H1 (cell line): ENCODE data around the gene CHPT1. TPM values are rescaled to one million over a fixed set of nuclear protein-coding genes. Genes with fewer than 3 reads are reported as not detected.

Source experiments
- CTCF ChIA-PET: fragments of 300-600 bp; sonication (Branson Sonifier 250); formaldehyde crosslinking; loops from one replicate; lab custom pipeline; 2021; ENCODE audit not compliant: partially characterized antibody; lab: Charles Lee
- POLR2A ChIA-PET: fragments of 300-600 bp; sonication (Branson Sonifier 250); formaldehyde crosslinking; loops from one replicate; lab custom pipeline; 2021; ENCODE audit warnings: inconsistent platforms; ENCODE audit not compliant: partially characterized antibody; lab: Charles Lee
- DNase-seq, 2 experiments: peaks; one replicate each; pipeline versions ENCODE4 v3.0.0 to v3.0.0-alpha.2; 2010 to 2022; ENCODE audit warnings: low spot score in 2 of 2, low read depth in 1 of 2, mixed read lengths in 1 of 2
- FAIRE-seq: peaks from 2 replicates; lab custom pipeline; 2011; peaks lifted over from hg19 to GRCh38; lab: Jason Lieb, UNC
- H2AFZ ChIP-seq: 2 replicates; pipeline ENCODE4 v1.8.1; 2012; ENCODE audit warnings: low read length, inconsistent platforms
- H2AK5ac ChIP-seq: 2 replicates; pipeline ENCODE4 v1.6.1; 2013; ENCODE audit warnings: low read depth, low read length
- H2BK120ac ChIP-seq: replicated peaks from 2 replicates; pipeline ENCODE3; 2013; ENCODE audit warnings: low read depth, low read length, inconsistent platforms
- H2BK12ac ChIP-seq: 2 replicates; pipeline ENCODE4 v1.6.1; 2013; ENCODE audit warnings: low read depth, low read length
- H2BK15ac ChIP-seq: 2 replicates; pipeline ENCODE4 v1.6.1; 2013; ENCODE audit warnings: low read length
- H2BK20ac ChIP-seq: 2 replicates; pipeline ENCODE4 v1.6.1; 2013; ENCODE audit warnings: low read length
- H2BK5ac ChIP-seq: 2 replicates; pipeline ENCODE4 v1.6.1; 2013; ENCODE audit warnings: low read depth, low read length
- H3K14ac ChIP-seq: 2 replicates; pipeline ENCODE4 v1.6.1; 2013; ENCODE audit warnings: inconsistent platforms; ENCODE audit not compliant: insufficient read length
- H3K18ac ChIP-seq: 2 replicates; pipeline ENCODE4 v1.6.1; 2013; ENCODE audit warnings: low read length; ENCODE audit errors: extremely low read depth
- H3K23ac ChIP-seq: 2 replicates; pipeline ENCODE4 v1.6.1; 2013; ENCODE audit warnings: inconsistent platforms; ENCODE audit not compliant: insufficient read length
- H3K23me2 ChIP-seq: 2 replicates; pipeline ENCODE4 v1.6.1; 2013; ENCODE audit warnings: low read depth, low read length
- H3K27ac ChIP-seq: 2 replicates; pipeline ENCODE4 v1.6.1; 2011; ENCODE audit warnings: low read depth, low read length, inconsistent platforms
- H3K27me3 ChIP-seq, 4 experiments: replicated peaks in 1 of 4; 1 replicate in 1 of 4; 2 replicates in 3 of 4; pipeline versions ENCODE4 v1.6.1 to v1.8.1; 2011 to 2013; ENCODE audit warnings: low read length in 3 of 4, mild to moderate bottlenecking in 3 of 4, inconsistent platforms in 2 of 4, mixed read lengths in 2 of 4, moderate library complexity in 1 of 4; ENCODE audit not compliant: control insufficient read depth in 3 of 4, insufficient read depth in 3 of 4; ENCODE audit errors: extremely low read depth in 1 of 4
- H3K36me3 ChIP-seq, 4 experiments: 2 replicates each; pipeline versions ENCODE4 v1.6.1 to v1.8.1; 2011 to 2013; ENCODE audit warnings: mild to moderate bottlenecking in 4 of 4, low read length in 3 of 4, moderate library complexity in 2 of 4, control low read depth in 1 of 4, inconsistent platforms in 1 of 4; ENCODE audit not compliant: insufficient read depth in 4 of 4, control insufficient read depth in 2 of 4
- H3K4ac ChIP-seq: replicated peaks from 2 replicates; pipeline ENCODE3; 2013; ENCODE audit warnings: low read length, low read depth, mixed read lengths, inconsistent platforms; ENCODE audit not compliant: insufficient read length
- H3K4me1 ChIP-seq, 4 experiments: replicated peaks in 1 of 4; 1 replicate in 1 of 4; 2 replicates in 3 of 4; pipeline versions ENCODE4 v1.6.1 to v1.8.1; 2011 to 2013; ENCODE audit warnings: low read length in 3 of 4, inconsistent platforms in 2 of 4, mixed read lengths in 1 of 4; ENCODE audit not compliant: insufficient read depth in 4 of 4, control insufficient read depth in 3 of 4
- H3K4me2 ChIP-seq, 2 experiments: 2 replicates each; pipeline versions ENCODE4 v1.6.1 to v1.8.1; 2011 to 2013; ENCODE audit warnings: low read depth in 2 of 2, low read length in 2 of 2, control low read depth in 1 of 2, inconsistent platforms in 1 of 2, mild to moderate bottlenecking in 1 of 2; ENCODE audit not compliant: insufficient read depth in 1 of 2
- H3K4me3 ChIP-seq, 4 experiments: fragments of 200-600, 300-600 bp in 1 of 4; sonication (generic), shearing (Covaris generic), sonication (Bioruptor Twin) in 1 of 4; 2 replicates each; pipeline versions ENCODE4 v1.5.1 to v1.8.1; 2011 to 2016; ENCODE audit warnings: low read length in 4 of 4, low read depth in 3 of 4, control low read depth in 2 of 4, inconsistent platforms in 2 of 4, mild to moderate bottlenecking in 2 of 4, mixed read lengths in 1 of 4, moderate library complexity in 1 of 4; ENCODE audit not compliant: insufficient read depth in 2 of 4; ENCODE audit errors: extremely low read depth in 1 of 4
- H3K56ac ChIP-seq: replicated peaks from 2 replicates; pipeline ENCODE3; 2013; ENCODE audit warnings: low read depth, mild to moderate bottlenecking, mixed read lengths, low read length, inconsistent platforms; ENCODE audit not compliant: insufficient read length
- H3K79me1 ChIP-seq: 2 replicates; pipeline ENCODE4 v1.6.1; 2013; ENCODE audit warnings: low read depth, low read length, control low read depth
- H3K79me2 ChIP-seq, 2 experiments: 2 replicates each; pipeline versions ENCODE4 v1.6.1 to v1.8.1; 2012 to 2013; ENCODE audit warnings: low read length in 2 of 2, mild to moderate bottlenecking in 2 of 2, inconsistent platforms in 1 of 2; ENCODE audit not compliant: insufficient read depth in 2 of 2, control insufficient read depth in 1 of 2
- H3K9ac ChIP-seq, 4 experiments: replicated peaks in 1 of 4; 1 replicate in 1 of 4; 2 replicates in 3 of 4; pipeline versions ENCODE4 v1.6.1 to v1.8.1; 2011 to 2013; ENCODE audit warnings: low read depth in 3 of 4, low read length in 3 of 4, control low read depth in 2 of 4, mild to moderate bottlenecking in 2 of 4, moderate library complexity in 2 of 4, inconsistent platforms in 1 of 4; ENCODE audit errors: extremely low read depth in 1 of 4
- H3K9me3 ChIP-seq, 2 experiments: 2 replicates each; pipeline versions ENCODE4 v1.6.1 to v1.8.1; 2012 to 2013; ENCODE audit warnings: mild to moderate bottlenecking in 2 of 2, moderate library complexity in 2 of 2, control low read depth in 1 of 2, inconsistent platforms in 1 of 2, low read depth in 1 of 2, low read length in 1 of 2, mixed read lengths in 1 of 2; ENCODE audit not compliant: insufficient read depth in 2 of 2
- H4K20me1 ChIP-seq, 2 experiments: replicated peaks in 1 of 2; 2 replicates each; pipeline versions ENCODE3 to v1.8.1; 2011 to 2013; ENCODE audit warnings: inconsistent platforms in 2 of 2, low read length in 2 of 2, mild to moderate bottlenecking in 1 of 2; ENCODE audit not compliant: insufficient read depth in 2 of 2, control insufficient read depth in 1 of 2
- H4K5ac ChIP-seq: 2 replicates; pipeline ENCODE4 v1.6.1; 2013; ENCODE audit warnings: low read length, low read depth, mixed read lengths, inconsistent platforms; ENCODE audit not compliant: insufficient read length
- H4K8ac ChIP-seq: 2 replicates; pipeline ENCODE4 v1.8.0; 2013; ENCODE audit warnings: mild to moderate bottlenecking, moderate library complexity, low read length, inconsistent platforms; ENCODE audit not compliant: insufficient read depth; ENCODE audit errors: extremely low read depth
- H4K91ac ChIP-seq: replicated peaks from 2 replicates; pipeline ENCODE3; 2013; ENCODE audit warnings: low read length, mixed read lengths, inconsistent platforms; ENCODE audit not compliant: insufficient read length
- EGR1 ChIP-seq: IDR thresholded peaks from 2 replicates; pipeline ENCODE4 v1.6.1; 2011; ENCODE audit warnings: low read depth, low read length, borderline replicate concordance
- WGBS, 2 experiments: shearing (Covaris generic) in 1 of 2; methylation state at CpG; one replicate each; pipeline versions ENCODE4 v1.1.6 to v1.1.7; 2013 to 2015; ENCODE audit warnings: low lambda C conversion rate in 2 of 2, mixed read lengths in 2 of 2, inconsistent platforms in 1 of 2, low coverage in 1 of 2, missing lambda C conversion rate in 1 of 2; ENCODE audit not compliant: insufficient replicate concordance in 2 of 2, insufficient coverage in 1 of 2, insufficient read length in 1 of 2; ENCODE audit errors: extremely low coverage in 1 of 2, missing lambda C conversion rate in 1 of 2; 5-methylcytosine and 5-hydroxymethylcytosine counted together
- polyA plus RNA-seq, 7 experiments: library from polyadenylated mRNA; depleted of rRNA in 3 of 7; stranded (reverse) in 5 of 7; unstranded in 2 of 7; fragments of >200 nt in 5 of 7; fragments of 200-250 nt in 2 of 7; gene quantifications; 1 replicate in 5 of 7; 2 replicates in 1 of 7; 4 replicates in 1 of 7; pipeline versions ENCODE4 v1.2.1 to v1.2.3, GENCODE V29; 2011 to 2013; ENCODE audit warnings: missing spikeins in 2 of 7, mixed read lengths in 2 of 7
- total RNA-seq: library from RNA; stranded (reverse); fragmentation: NEBNext Ultra II Directional; extraction: Animal tissue kit (Norgen Biotek cat#: 25700); gene quantifications from 2 replicates; pipeline ENCODE4 v1.2.1, GENCODE V29; 2021

CHPT1 gene
- total and polyA plus RNA-seq, 2 of the 8 experiments (the other 6 are each of a cell fraction or from before 2014, with no cell fraction given): 13.3 to 22.5 TPM

DNA sequence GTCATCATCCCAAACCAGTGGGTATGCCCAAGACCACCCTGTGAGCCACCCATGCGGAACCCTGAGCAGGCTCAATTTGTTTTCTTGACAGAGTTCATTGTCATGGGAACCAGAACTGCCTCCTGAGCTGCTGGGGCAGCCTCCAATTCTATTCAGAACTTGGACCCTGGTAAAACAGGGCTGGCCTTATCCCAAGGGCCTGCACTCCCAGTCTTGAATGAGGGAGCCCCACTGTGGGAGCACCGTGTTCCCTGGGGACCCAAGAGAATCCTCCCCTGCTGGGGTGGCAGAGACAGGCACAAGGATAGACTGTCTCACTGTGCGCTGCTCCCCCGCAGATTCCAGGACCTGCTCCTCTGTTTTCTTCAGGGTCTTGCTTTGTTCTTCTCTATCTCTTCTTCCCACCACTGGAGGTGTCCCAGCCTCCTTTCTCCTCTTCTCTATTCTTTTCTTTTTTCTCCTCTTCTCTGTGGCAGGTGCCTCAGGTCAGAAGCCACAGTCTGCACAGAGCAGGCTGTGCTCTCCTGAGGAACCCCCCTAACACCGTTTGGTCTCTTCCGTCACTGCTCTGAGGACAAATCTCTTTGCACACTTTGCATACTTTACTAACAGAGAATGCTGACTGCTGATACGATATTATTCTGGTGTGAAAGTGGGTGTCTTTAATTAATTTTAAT lies 31.2 kb upstream of the CHPT1 start:
- peak overlapping the region; percentile 63; the same call in 1 of the 2 replicates for H2AFZ ChIP-seq
- peaks cover 0 to 3% (median 0%) of the 10 kb centered on the region in 4 experiments; a peak in 1 of 7 replicates for H3K4me1 ChIP-seq
- H3K79me2 ChIP-seq: no peaks in the 10 kb centered on the region
- H2BK15ac ChIP-seq: no peak overlapping the region
- H2BK5ac ChIP-seq: no peak overlapping the region; the same call in 1 of the 2 replicates
- no peak overlapping the region for H3K4ac ChIP-seq
- H3K23me2 ChIP-seq: no peaks in the 10 kb centered on the region; the same call in 1 of the 2 replicates
- H3K36me3 ChIP-seq: no peaks in the 10 kb centered on the region
- H3K4me3 ChIP-seq: no peak overlapping the region
- DNase-seq: no peak
- H3K9me3 ChIP-seq: no peaks in the 10 kb centered on the region
- H2BK120ac ChIP-seq: no peak overlapping the region
- no peak overlapping the region for H3K23ac ChIP-seq
- H3K4me2 ChIP-seq: no peak overlapping the region
- no peaks in the 10 kb centered on the region for H3K79me1 ChIP-seq
- no peaks in the 10 kb centered on the region for H4K20me1 ChIP-seq
- no peaks in the 10 kb centered on the region for H3K27me3 ChIP-seq
- TF ChIP-seq EGR1: no peak
- FAIRE-seq: no peak
- no peak overlapping the region for H4K8ac ChIP-seq
- H3K9ac ChIP-seq: no peak overlapping the region
- H3K14ac ChIP-seq: no peak overlapping the region
- no peak overlapping the region for H3K56ac ChIP-seq
- no peak overlapping the region for H2BK20ac ChIP-seq
- ChIA-PET CTCF (interaction anchor here (1.2 kb wide), 1 partner anchor 17 kb away, joined by 4 read pairs; no protein-coding TSS in a partner anchor), POLR2A (no interaction called here)
- H4K91ac ChIP-seq: no peak overlapping the region
- H2BK12ac ChIP-seq: 0 out of 2 replicates have a peak overlapping the region, but pooled peaks have one; percentile 21
- no peak overlapping the region for H2AK5ac ChIP-seq
- H3K18ac ChIP-seq: no peak overlapping the region
- WGBS, 2 experiments: 83% methylated on average over 7 of the region's 7 CpGs; no CpG with 5 or more reads in 1 of the 2 experiments
- H3K27ac ChIP-seq: no peak overlapping the region
- no peak overlapping the region for H4K5ac ChIP-seq
